ENCODE data around the gene LBX2. TPM values are rescaled to one million over a fixed set of nuclear protein-coding genes. Genes with fewer than 3 reads are reported as not detected.

The LBX2 gene
- total and polyA plus RNA-seq, 9 of the 15 experiments (the other 6 are each of a cell fraction or from before 2014, with no cell fraction given) = 0.39 to 6.2 (median 1.8) TPM; not detected in 1

GRCh38 chr2:74458132-74458937 lies 41.1 kb downstream of the LBX2 start, which contains the start of gene WBP1 (continued):
- TF ChIP-seq E2F1 (CRISPR knock-in tag; IDR thresholded peaks at IDR 0.05) (no peak), ESRRA (IDR thresholded peaks at IDR 0.05; ENCODE audit: borderline replicate concordance, low read depth) (no peak), ZBTB34 (CRISPR knock-in tag; IDR thresholded peaks at IDR 0.05) (no peak), RBM25 (IDR thresholded peaks at IDR 0.05; ENCODE audit: low read depth, low read length, severe bottlenecking) (peak; percentile 85), ZNF212 (CRISPR knock-in tag; IDR thresholded peaks at IDR 0.05) (no peak), ZNF561 (CRISPR knock-in tag; conservative IDR thresholded peaks at IDR 0.05) (no peak), PURB (CRISPR knock-in tag; IDR thresholded peaks at IDR 0.05; ENCODE audit: low read depth) (no peak), ZNF23 (CRISPR knock-in tag; IDR thresholded peaks at IDR 0.05) (no peak), RBM22 (IDR thresholded peaks at IDR 0.05; ENCODE audit: low read depth, low read length, poor library complexity, severe bottlenecking) (no peak), FOXJ3 (CRISPR knock-in tag; IDR thresholded peaks at IDR 0.05) (no peak), ARID4B (CRISPR knock-in tag; IDR thresholded peaks at IDR 0.05) (no peak), RNF219 (CRISPR knock-in tag; IDR thresholded peaks at IDR 0.05) (no peak), CBX2 (IDR thresholded peaks at IDR 0.05; ENCODE audit: insufficient read depth, low read length, poor library complexity, severe bottlenecking) (no peak), TOE1 (IDR thresholded peaks at IDR 0.05; ENCODE audit: borderline replicate concordance) (no peak), TOE1 (CRISPR knock-in tag; IDR thresholded peaks at IDR 0.05; ENCODE audit: borderline replicate concordance, low read depth) (no peak), HLTF (IDR thresholded peaks at IDR 0.05) (no peak)

Measured in K562 (cell line).